Activated CD8-positive, alpha-beta T cell treated with anti-CD3 and anti-CD28 coated beads for 36 hours (primary cell): ENCODE measurements around the gene AKAP3. TPM values are rescaled to one million over a fixed set of nuclear protein-coding genes. Genes with fewer than 3 reads are reported as not detected.

Source experiments
- ATAC-seq: fragments of 200-7000 bp; cut with Tn5 transposase; one replicate; pipeline ENCODE4 v1.10.0; 2021; ENCODE audit warnings: mild to moderate bottlenecking, moderate library complexity
- CTCF ChIA-PET: fragments of 350-600 bp; sonication (Branson Sonifier 250); formaldehyde crosslinking; loops from one replicate; lab custom pipeline; 2021; ENCODE audit warnings: antibody characterized with exemption; lab: Charles Lee
- POLR2A ChIA-PET: fragments of 350-600 bp; sonication (Branson Sonifier 250); formaldehyde crosslinking; loops from one replicate; lab custom pipeline; 2021; ENCODE audit warnings: antibody characterized with exemption; lab: Charles Lee
- DNase-seq: peaks from one replicate; pipeline ENCODE4 v3.0.0-alpha.2; 2020
- H3K27ac Mint-ChIP-seq: one replicate; pipeline ENCODE4 v1.8.0; 2021; ENCODE audit warnings: mild to moderate bottlenecking, mixed read lengths
- H3K27me3 Mint-ChIP-seq: one replicate; pipeline ENCODE4 v1.8.0; 2021; ENCODE audit warnings: mixed read lengths
- H3K36me3 Mint-ChIP-seq: one replicate; pipeline ENCODE4 v1.8.0; 2021; ENCODE audit warnings: low read depth, mixed read lengths
- H3K4me1 Mint-ChIP-seq: one replicate; pipeline ENCODE4 v1.8.0; 2021; ENCODE audit warnings: low read depth, mixed read lengths
- H3K4me3 Mint-ChIP-seq: one replicate; pipeline ENCODE4 v1.8.0; 2021; ENCODE audit warnings: mild to moderate bottlenecking, moderate library complexity, mixed read lengths
- H3K9me3 Mint-ChIP-seq: one replicate; pipeline ENCODE4 v1.8.0; 2021; ENCODE audit warnings: mixed read lengths
- CTCF ChIP-seq: fragments of 200-600 bp; IDR thresholded peaks from one replicate; pipeline ENCODE4 v1.8.0; 2022; ENCODE audit warnings: antibody characterized with exemption, mild to moderate bottlenecking
- intact Hi-C: fragments of 100-400 bp; cut with micrococcal nuclease; formaldehyde crosslinking; loops from one replicate; pipeline ENCODE4 v1.10.0; 2022
- total RNA-seq, 2 experiments: library from RNA; stranded (reverse); gene quantifications; one replicate each; pipeline ENCODE4 v1.2.3, GENCODE V29; 2021

The AKAP3 gene
- total RNA-seq, 2 experiments from 2014 or later = 2.0 to 3.5 TPM

- intact Hi-C loops = no loop called here
- Mint-ChIP-seq H3K4me3 (peak overlapping the region; percentile 91), H3K27me3 (no peaks in the 10 kb centered on the region), H3K9me3 (no peaks in the 10 kb centered on the region), H3K27ac (peak overlapping the region; percentile 93), H3K4me1 (peaks cover 28% of the 10 kb centered on the region), H3K36me3 (no peaks in the 10 kb centered on the region)
- DNase-seq (no peak), ATAC-seq (no peak)
- no peak for TF ChIP-seq CTCF
- CTCF ChIA-PET = interaction anchor here (1.1 to 2.0 kb wide), 3 partner anchors 13 to 207 kb away, joined by 3 to 6 read pairs (median 4); no protein-coding TSS in a partner anchor
- POLR2A ChIA-PET = interaction anchor here (0.8 to 1.9 kb wide), 4 partner anchors 8 to 150 kb away, joined by 3 to 8 read pairs (median 4); no protein-coding TSS in a partner anchor
Measured at GRCh38 chr12:4648104-4648500, 749 bp downstream of the AKAP3 start.

DNA sequence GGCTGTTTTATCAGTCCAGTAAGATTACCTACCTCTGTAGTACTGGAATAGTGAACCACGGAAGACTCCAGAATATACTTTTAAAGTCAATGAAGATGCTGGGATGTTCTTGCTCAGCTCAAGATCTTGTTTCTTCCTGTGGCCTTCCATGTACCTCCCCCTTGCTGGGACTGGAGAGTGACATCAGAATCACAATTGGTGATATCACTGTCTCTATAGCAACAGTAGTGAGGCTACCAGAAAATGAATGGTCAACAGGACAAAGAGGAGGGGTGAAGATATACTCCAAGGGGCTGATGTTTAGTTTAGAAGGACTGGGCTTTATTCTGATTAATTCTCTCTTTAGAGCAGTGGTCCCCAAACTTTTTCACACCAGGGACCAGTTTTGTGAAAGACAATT lies 3.8 kb downstream of the AKAP3 start:
- Mint-ChIP-seq H3K27ac (no peak overlapping the region), H3K9me3 (no peaks in the 10 kb centered on the region), H3K36me3 (no peaks in the 10 kb centered on the region), H3K4me1 (peaks cover 7% of the 10 kb centered on the region), H3K4me3 (no peak overlapping the region), H3K27me3 (no peaks in the 10 kb centered on the region)
- CTCF ChIA-PET = interaction anchor here (1.6 kb wide), 1 partner anchor 39 kb away, joined by 3 read pairs; no protein-coding TSS in a partner anchor
- POLR2A ChIA-PET = no interaction called here
- no peak for DNase-seq
- no peak for ATAC-seq
- no peak for TF ChIP-seq CTCF
- intact Hi-C loops = no loop called here

DNA sequence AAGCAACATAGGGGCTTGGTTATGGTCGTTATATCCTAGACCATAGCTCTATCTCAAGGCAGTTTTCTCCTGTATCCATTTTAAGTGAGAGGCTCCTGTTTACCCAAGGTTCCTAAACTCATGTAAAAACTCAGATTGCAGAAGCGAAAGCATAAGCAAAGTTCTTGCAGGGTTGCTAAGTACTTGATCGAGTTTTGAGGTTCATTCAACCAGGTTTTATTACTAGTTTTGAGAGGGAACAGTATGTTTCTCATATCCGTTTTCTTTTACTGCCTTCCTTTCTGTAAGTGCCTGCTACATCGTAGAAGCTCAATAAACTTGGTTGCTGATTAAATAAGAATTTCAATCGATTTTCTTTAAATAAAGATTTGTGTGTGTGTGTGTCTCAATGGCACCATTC lies 5.1 kb downstream of the AKAP3 start:
- TF ChIP-seq CTCF = no peak
- ChIA-PET POLR2A (no interaction called here), CTCF (interaction anchor here (1.2 to 1.6 kb wide), 3 partner anchors 9 to 114 kb away, joined by 3 read pairs; no protein-coding TSS in a partner anchor)
- DNase-seq (no peak), ATAC-seq (no peak)
- peaks cover 2% of the 10 kb centered on the region for H3K27me3 Mint-ChIP-seq
- H3K4me3 Mint-ChIP-seq = no peak overlapping the region
- no peak overlapping the region for H3K27ac Mint-ChIP-seq
- H3K9me3 Mint-ChIP-seq = no peaks in the 10 kb centered on the region
- no peaks in the 10 kb centered on the region for H3K36me3 Mint-ChIP-seq
- H3K4me1 Mint-ChIP-seq = peaks cover 2% of the 10 kb centered on the region
- intact Hi-C loops = no loop called here

GRCh38 chr12:4630262-4630661 lies 18.6 kb downstream of the AKAP3 start:
- Mint-ChIP-seq H3K36me3 (no peaks in the 10 kb centered on the region), H3K27me3 (peaks cover 3% of the 10 kb centered on the region), H3K4me3 (no peak overlapping the region), H3K4me1 (no peaks in the 10 kb centered on the region), H3K27ac (no peak overlapping the region), H3K9me3 (no peaks in the 10 kb centered on the region)
- CTCF ChIA-PET = interaction anchor here (1.3 kb wide), 1 partner anchor 12 kb away, joined by 4 read pairs; no protein-coding TSS in a partner anchor
- ATAC-seq = no peak
- intact Hi-C loops = no loop called here
- POLR2A ChIA-PET = no interaction called here
- TF ChIP-seq CTCF = no peak
- no peak for DNase-seq

DNA sequence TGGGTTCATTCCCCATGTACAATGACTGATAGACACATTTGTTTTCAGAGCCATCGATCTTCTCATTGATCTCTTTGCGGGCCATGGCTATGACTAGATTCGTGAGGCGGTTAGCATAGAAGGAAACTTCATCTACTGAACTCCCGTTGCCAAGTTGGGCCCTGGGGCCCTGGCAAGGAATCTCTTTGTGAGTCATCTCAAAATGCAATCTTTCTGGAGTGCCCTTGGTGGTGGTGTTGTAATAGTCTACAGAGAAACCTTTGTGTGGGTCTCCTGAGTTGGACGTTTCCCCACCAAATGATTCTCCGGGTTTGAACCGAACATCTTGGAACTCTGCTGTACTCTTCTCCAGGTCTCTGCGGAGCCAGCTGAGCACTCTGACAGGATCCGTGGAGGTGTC lies 20.4 kb downstream of the AKAP3 start:
- no peak overlapping the region for H3K27ac Mint-ChIP-seq
- no peak for TF ChIP-seq CTCF
- H3K9me3 Mint-ChIP-seq = no peaks in the 10 kb centered on the region
- ATAC-seq (no peak), DNase-seq (no peak)
- ChIA-PET CTCF (interaction anchor here (0.9 to 1.0 kb wide), 2 partner anchors 14 to 24 kb away, joined by 3 to 5 read pairs; no protein-coding TSS in a partner anchor), POLR2A (interaction anchor here (1.1 kb wide), 1 partner anchor 10 kb away, joined by 3 read pairs; no protein-coding TSS in a partner anchor)
- H3K4me1 Mint-ChIP-seq = no peaks in the 10 kb centered on the region
- H3K27me3 Mint-ChIP-seq = peaks cover 3% of the 10 kb centered on the region
- no peaks in the 10 kb centered on the region for H3K36me3 Mint-ChIP-seq
- intact Hi-C loops = no loop called here
- H3K4me3 Mint-ChIP-seq = no peak overlapping the region
